A549 (cell line): ENCODE results near the gene ERN1. TPM values are rescaled to one million over a fixed set of nuclear protein-coding genes. Genes with fewer than 3 reads are reported as not detected.

Experiments
- ATAC-seq, 2 experiments: fragments of 200-7000 bp in 1 of 2; fragments of >200 bp in 1 of 2; cut with Nextera tagmentation in 1 of 2; cut with Tn5 transposase in 1 of 2; 3 replicates each; pipeline versions ENCODE4 v1.8.0 to v1.9.1; 2018 to 2020; ENCODE audit warnings: mild to moderate bottlenecking in 1 of 2, moderate library complexity in 1 of 2
- CTCF ChIA-PET: fragments of 300-600 bp; sonication (Branson Sonifier 250); formaldehyde crosslinking; extraction: SDS; loops from one replicate; lab custom pipeline; 2021; ENCODE audit warnings: antibody characterized with exemption, inconsistent platforms; lab: Yijun Ruan, JAX
- POLR2A ChIA-PET: fragments of 350-600 bp; formaldehyde crosslinking; extraction: SDS; loops from one replicate; lab custom pipeline; 2021; ENCODE audit warnings: antibody characterized with exemption, inconsistent platforms; lab: Yijun Ruan, JAX
- DNase-seq, 2 experiments: peaks; one replicate each; pipeline versions ENCODE4 v3.0.0 to v3.0.0-alpha.2; 2011 to 2016; ENCODE audit warnings: low read depth in 1 of 2, low spot score in 1 of 2
- FAIRE-seq: peaks from 2 replicates; lab custom pipeline; 2011; peaks lifted over from hg19 to GRCh38; lab: Jason Lieb, UNC
- H3K27ac ChIP-seq, 2 experiments: fragments of >200 bp; sonication (Bioruptor Twin); formaldehyde crosslinking; 3 replicates each; pipeline ENCODE4 v1.5.1; 2016 to 2017
- H3K4me1 ChIP-seq: fragments of >200 bp; sonication (Bioruptor Twin); formaldehyde crosslinking; 3 replicates; pipeline ENCODE4 v1.6.1; 2016
- H3K4me2 ChIP-seq: fragments of >200 bp; sonication (Bioruptor Twin); formaldehyde crosslinking; 3 replicates; pipeline ENCODE4 v1.6.1; 2016
- H3K4me3 ChIP-seq: fragments of >200 bp; sonication (Bioruptor Twin); formaldehyde crosslinking; 3 replicates; pipeline ENCODE4 v1.5.1; 2016
- H3K9me3 ChIP-seq: fragments of >200 bp; sonication (Bioruptor Twin); formaldehyde crosslinking; 3 replicates; pipeline ENCODE4 v1.6.1; 2016
- BCL3 ChIP-seq: fragments of >200 bp; sonication (Bioruptor Twin); formaldehyde crosslinking; IDR thresholded peaks from 3 replicates; pipeline ENCODE4 v1.6.1; 2016
- CEBPB ChIP-seq, 2 experiments: fragments of >200 bp in 1 of 2; sonication (Bioruptor Twin) in 1 of 2; formaldehyde crosslinking in 1 of 2; IDR thresholded peaks; 2 replicates each; pipeline ENCODE4 v1.6.1; 2012 to 2016
- CHD4 ChIP-seq: fragments of 200-600 bp; sonication (generic); IDR thresholded peaks from 2 replicates; pipeline ENCODE4 v1.6.1; 2016; ENCODE audit warnings: antibody characterized with exemption, mild to moderate bottlenecking, borderline replicate concordance
- ELK1 ChIP-seq: fragments of 150-350 bp; IDR thresholded peaks from 2 replicates; pipeline ENCODE4 v1.6.1; 2014; ENCODE audit warnings: low read depth, mild to moderate bottlenecking, low read length
- FOSB ChIP-seq: fragments of 250-450 bp; sonication (Bioruptor Pico); IDR thresholded peaks from 2 replicates; pipeline ENCODE4 v1.5.0; 2020; ENCODE audit warnings: mild to moderate bottlenecking, moderate library complexity
- FOXS1 ChIP-seq: fragments of 250-450 bp; sonication (Bioruptor Pico); IDR thresholded peaks from 2 replicates; pipeline ENCODE4 v1.5.0; 2020; ENCODE audit warnings: mild to moderate bottlenecking, moderate library complexity
- HMGXB4 ChIP-seq: fragments of 250-450 bp; sonication (Bioruptor Pico); IDR thresholded peaks from 2 replicates; pipeline ENCODE4 v1.5.0; 2021; ENCODE audit warnings: mild to moderate bottlenecking, moderate library complexity, borderline replicate concordance
- HOXA7 ChIP-seq: fragments of 250-450 bp; sonication (Bioruptor Pico); IDR thresholded peaks from 2 replicates; pipeline ENCODE4 v1.5.0; 2020; ENCODE audit warnings: mild to moderate bottlenecking, moderate library complexity
- JUNB ChIP-seq: fragments of >200 bp; sonication (Bioruptor Twin); formaldehyde crosslinking; IDR thresholded peaks from 2 replicates; pipeline ENCODE4 v1.6.1; 2016
- KDM1A ChIP-seq: fragments of 200-600 bp; sonication (generic); IDR thresholded peaks from 2 replicates; pipeline ENCODE4 v1.6.1; 2016; ENCODE audit warnings: low read depth, mild to moderate bottlenecking
- NPAS2 ChIP-seq: fragments of 250-450 bp; sonication (Bioruptor Pico); IDR thresholded peaks from 2 replicates; pipeline ENCODE4 v1.8.0; 2022; ENCODE audit warnings: mild to moderate bottlenecking, moderate library complexity, borderline replicate concordance
- PBX3 ChIP-seq: IDR thresholded peaks from 2 replicates; pipeline ENCODE4 v1.6.1; 2012
- PHF8 ChIP-seq: fragments of 200-600 bp; sonication (generic); IDR thresholded peaks from 2 replicates; pipeline ENCODE4 v1.6.1; 2016; ENCODE audit warnings: low read depth, mild to moderate bottlenecking, antibody characterized with exemption, moderate library complexity, borderline replicate concordance
- POLR2AphosphoS2 ChIP-seq: conservative IDR thresholded peaks from 2 replicates; pipeline ENCODE4 v1.6.1; 2012; ENCODE audit warnings: low read length, improper control_type of control experiment, inconsistent platforms
- RAD21 ChIP-seq, 2 experiments: fragments of >200 bp in 1 of 2; sonication (Bioruptor Twin) in 1 of 2; formaldehyde crosslinking in 1 of 2; IDR thresholded peaks in 1 of 2; conservative IDR thresholded peaks in 1 of 2; 2 replicates in 1 of 2; 3 replicates in 1 of 2; pipeline ENCODE4 v1.6.1; 2012 to 2018; ENCODE audit warnings: inconsistent platforms in 1 of 2
- RNF2 ChIP-seq: fragments of 200-600 bp; sonication (generic); IDR thresholded peaks from 2 replicates; pipeline ENCODE4 v1.6.1; 2016; ENCODE audit warnings: low read depth, mild to moderate bottlenecking, antibody characterized with exemption, moderate library complexity, borderline replicate concordance
- SMC3 ChIP-seq: fragments of >200 bp; sonication (Bioruptor Twin); formaldehyde crosslinking; IDR thresholded peaks from 3 replicates; pipeline ENCODE4 v1.6.1; 2018; ENCODE audit warnings: inconsistent platforms
- ZNF302 ChIP-seq: fragments of 250-450 bp; sonication (Bioruptor Pico); IDR thresholded peaks from 2 replicates; pipeline ENCODE4 v1.9.0; 2021; ENCODE audit warnings: inconsistent platforms, mild to moderate bottlenecking, moderate library complexity
- ZSCAN20 ChIP-seq: fragments of 250-450 bp; sonication (Bioruptor Pico); IDR thresholded peaks from 2 replicates; pipeline ENCODE4 v1.8.0; 2022; ENCODE audit warnings: mild to moderate bottlenecking, moderate library complexity
- WGBS: methylation state at CpG from one replicate; pipeline ENCODE4 v1.1.6; 2017; ENCODE audit errors: missing lambda C conversion rate; 5-methylcytosine and 5-hydroxymethylcytosine counted together
- polyA plus RNA-seq, 4 experiments: library from polyadenylated mRNA; depleted of rRNA in 3 of 4; stranded (reverse); fragments of >200 nt; fragmentation: RNase III in 1 of 4; extraction: RNeasy Plus Mini Kit Qiagen cat#74134 plus additional on column Dnase treatment in 1 of 4; gene quantifications; 2 replicates in 3 of 4; 3 replicates in 1 of 4; pipeline ENCODE4 v1.2.3, GENCODE V29; 2011 to 2017
- TF ChIP-seq, protein P1 (sequence below): IDR thresholded peaks from 2 replicates; pipeline ENCODE4 v1.6.1; 2012; ENCODE audit warnings: low read depth, borderline replicate concordance
- TF ChIP-seq, protein P2 (sequence below): IDR thresholded peaks from 2 replicates; pipeline ENCODE4 v1.6.1; 2012
- TF ChIP-seq, protein P3 (sequence below): fragments of >200 bp; sonication (Bioruptor Twin); formaldehyde crosslinking; IDR thresholded peaks from 2 replicates; pipeline ENCODE4 v1.6.1; 2016

The ERN1 gene
- polyA plus RNA-seq, 2 of the 4 experiments (the other 2 are of a cell fraction), result 4.1 to 19.8 TPM

- TF ChIP-seq PBX3 (no peak), KDM1A (peak; percentile 83; the same call in 1 of the 2 replicates), NPAS2 (no peak), HMGXB4 (CRISPR knock-in tag) (no peak), ELK1 (no peak), CEBPB (IDR thresholded peaks at IDR 0.05) (peak in 1 of 2 experiments; percentile 12; a peak in 1 of 4 replicates), FOSB (CRISPR knock-in tag) (no peak), RNF2 (no peak), PHF8 (no peak), POLR2AphosphoS2 (no peak), ZNF302 (no peak), BCL3 (no peak), HOXA7 (CRISPR knock-in tag) (no peak), SMC3 (0 out of 3 replicates have a peak, but pooled peaks have one; percentile 9)
- TF ChIP-seq, protein P1, sequence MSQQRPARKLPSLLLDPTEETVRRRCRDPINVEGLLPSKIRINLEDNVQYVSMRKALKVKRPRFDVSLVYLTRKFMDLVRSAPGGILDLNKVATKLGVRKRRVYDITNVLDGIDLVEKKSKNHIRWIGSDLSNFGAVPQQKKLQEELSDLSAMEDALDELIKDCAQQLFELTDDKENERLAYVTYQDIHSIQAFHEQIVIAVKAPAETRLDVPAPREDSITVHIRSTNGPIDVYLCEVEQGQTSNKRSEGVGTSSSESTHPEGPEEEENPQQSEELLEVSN, result no peak
- TF ChIP-seq, protein P2, sequence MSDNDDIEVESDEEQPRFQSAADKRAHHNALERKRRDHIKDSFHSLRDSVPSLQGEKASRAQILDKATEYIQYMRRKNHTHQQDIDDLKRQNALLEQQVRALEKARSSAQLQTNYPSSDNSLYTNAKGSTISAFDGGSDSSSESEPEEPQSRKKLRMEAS, result no peak
Observed at GRCh38 chr17:64084086-64084939, 45.6 kb downstream of the ERN1 start (continued).

GRCh38 chr17:64083563-64084085 is 46.3 kb downstream of the ERN1 start:
- no peak for DNase-seq
- TF ChIP-seq JUNB, result no peak
- TF ChIP-seq CHD4, result no peak
- no peak for TF ChIP-seq FOXS1 (CRISPR knock-in tag)
- no peak for TF ChIP-seq RAD21 (conservative IDR thresholded peaks at IDR 0.05 in 1 of 2, IDR thresholded peaks at IDR 0.05 in 1 of 2)
- no peak for TF ChIP-seq ZSCAN20 (CRISPR knock-in tag)
- no peak for TF ChIP-seq HMGXB4 (CRISPR knock-in tag)
- TF ChIP-seq, protein P3, sequence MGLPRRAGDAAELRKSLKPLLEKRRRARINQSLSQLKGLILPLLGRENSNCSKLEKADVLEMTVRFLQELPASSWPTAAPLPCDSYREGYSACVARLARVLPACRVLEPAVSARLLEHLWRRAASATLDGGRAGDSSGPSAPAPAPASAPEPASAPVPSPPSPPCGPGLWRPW, result no peak
- FAIRE-seq, result no peak
- no peaks in the 10 kb centered on the region for H3K9me3 ChIP-seq
- ChIA-PET POLR2A (interaction anchor here (0.8 to 1.7 kb wide), 2 partner anchors 9 to 62 kb away, joined by 10 to 11 read pairs; no protein-coding TSS in a partner anchor), CTCF (interaction anchor here (0.9 to 5.2 kb wide), 9 partner anchors 8 to 58 kb away, joined by 3 to 26 read pairs (median 5); no protein-coding TSS in a partner anchor)
- H3K4me2 ChIP-seq, result peak overlapping the region; percentile 69
- ATAC-seq, result no peak
- H3K27ac ChIP-seq, result peak overlapping the region; percentile 88 to 89
- no peak overlapping the region for H3K4me3 ChIP-seq
- 55% methylated on average over 4 of the region's 4 CpGs for WGBS
- peaks cover 75% of the 10 kb centered on the region for H3K4me1 ChIP-seq
